K562 treated with DMSO at 1 percent for 4 hours (cell line): ENCODE data around the gene PFN2. TPM values are rescaled to one million over a fixed set of nuclear protein-coding genes. Genes with fewer than 3 reads are reported as not detected.

Experiments
- total RNA-seq: library from RNA; unstranded; fragments of 300-600 nt; gene quantifications from 2 replicates; pipeline ENCODE4 v1.2.3, GENCODE V29; 2022; ENCODE audit not compliant: insufficient read depth

Gene PFN2, protein sequence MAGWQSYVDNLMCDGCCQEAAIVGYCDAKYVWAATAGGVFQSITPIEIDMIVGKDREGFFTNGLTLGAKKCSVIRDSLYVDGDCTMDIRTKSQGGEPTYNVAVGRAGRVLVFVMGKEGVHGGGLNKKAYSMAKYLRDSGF
- total RNA-seq: not detected in 2 replicates

DNA sequence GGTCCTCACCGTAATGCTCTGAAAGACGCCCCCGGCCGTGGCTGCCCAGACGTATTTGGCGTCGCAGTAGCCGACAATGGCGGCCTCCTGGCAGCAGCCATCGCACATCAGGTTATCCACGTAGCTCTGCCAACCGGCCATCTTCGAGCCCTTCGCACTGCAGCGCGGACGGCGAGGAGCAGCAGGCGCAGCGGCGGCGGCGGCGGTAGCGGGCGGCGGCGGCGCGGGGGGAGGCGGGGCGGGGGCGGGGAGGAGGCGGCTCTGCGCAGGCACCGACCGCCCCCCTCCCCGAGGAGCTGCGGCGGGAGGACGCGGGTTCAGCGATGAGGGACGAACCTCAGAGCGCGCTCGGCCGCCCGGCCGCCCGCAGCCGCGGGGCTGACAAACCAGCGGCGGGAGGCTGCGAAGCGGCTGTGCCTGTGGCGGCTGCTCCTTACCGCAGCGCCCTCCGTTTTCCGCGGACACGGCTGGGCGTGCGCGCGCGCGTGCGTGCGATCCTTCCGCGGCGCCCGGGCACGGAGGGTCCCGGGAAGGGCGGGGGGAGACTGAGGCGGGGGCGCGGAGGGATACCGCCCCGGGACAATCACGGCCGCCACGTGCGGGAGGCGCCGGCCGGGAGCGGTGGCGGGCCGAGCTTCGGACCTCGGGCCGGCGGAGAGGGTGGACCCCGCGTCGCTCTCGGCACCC, at the start of gene PFN2:
PFN2 (minus strand) TSS at position 180 of the 687 bp plus-strand sequence; CDS start at position 141, 39 bp downstream.

Other genes starting within 250 kb of the PFN2 start
- gene COMMD2, start 218.4 kb downstream of the PFN2 start, total RNA-seq: 16.8 and 20.9 TPM in 2 replicates
- not detected in 2 replicates for gene ANKUB1, start 178.3 kb downstream of the PFN2 start, total RNA-seq
- gene RNF13, start 157.7 kb downstream of the PFN2 start, total RNA-seq: 11.2 and 12.3 TPM in 2 replicates